Body of pancreas (tissue), 4 donors: ENCODE data around the gene GARNL3.

Experiments
- CTCF ChIP-seq, 7 experiments: fragments of 450-650 bp in 4 of 7; fragments of 200-600 bp in 3 of 7; sonication (generic) in 3 of 7; IDR thresholded peaks; one replicate each; pipeline ENCODE4 v1.5.1; 2016 to 2019; ENCODE audit warnings: antibody characterized with exemption in 7 of 7
- POLR2A ChIP-seq, 3 donors: fragments of 450-650 bp; IDR thresholded peaks; one replicate each; pipeline ENCODE4 v1.6.1; 2016; ENCODE audit warnings: antibody characterized with exemption in 3 of 3, mild to moderate bottlenecking in 2 of 3

GRCh38 chr9:127219520-127219919 is 45.1 kb upstream of the GARNL3 start:
- no peak for TF ChIP-seq POLR2A (IDR thresholded peaks at IDR 0.05)
- TF ChIP-seq CTCF (IDR thresholded peaks at IDR 0.05) = no peak
